Suprapubic skin (tissue), 4 donors: Measurements from ENCODE around the gene ATG2B. TPM values are rescaled to one million over a fixed set of nuclear protein-coding genes. Genes with fewer than 3 reads are reported as not detected.
A peak's percentile ranks its signal among the peaks of the same experiment; 100 is the strongest.

Experiments
- DNase-seq, 2 donors: peaks; one replicate each; pipeline ENCODE4 v3.0.0-alpha.2; 2019; ENCODE audit warnings: low spot score in 2 of 2
- H3K27ac ChIP-seq: fragments of 200-600 bp; sonication (generic); one replicate; pipeline ENCODE4 v1.5.1; 2019
- H3K27me3 ChIP-seq: fragments of 200-600 bp; sonication (generic); one replicate; pipeline ENCODE4 v1.5.1; 2019
- H3K36me3 ChIP-seq: fragments of 200-600 bp; sonication (generic); one replicate; pipeline ENCODE4 v1.5.1; 2019
- H3K4me1 ChIP-seq: fragments of 200-600 bp; sonication (generic); one replicate; pipeline ENCODE4 v1.5.1; 2019
- H3K4me3 ChIP-seq: fragments of 200-600 bp; sonication (generic); one replicate; pipeline ENCODE4 v1.5.1; 2019; ENCODE audit warnings: mild to moderate bottlenecking
- H3K9me3 ChIP-seq: fragments of 200-600 bp; sonication (generic); one replicate; pipeline ENCODE4 v1.5.1; 2019
- CTCF ChIP-seq, 2 donors: fragments of 200-600 bp in 1 of 2; fragments of 450-650 bp in 1 of 2; sonication (generic) in 1 of 2; IDR thresholded peaks; one replicate each; pipeline ENCODE4 v1.5.1; 2016 to 2019; ENCODE audit warnings: antibody characterized with exemption in 2 of 2, mild to moderate bottlenecking in 1 of 2, moderate library complexity in 1 of 2
- EP300 ChIP-seq: sonication (generic); formaldehyde crosslinking; IDR thresholded peaks from one replicate; pipeline ENCODE4 v1.6.1; 2017; ENCODE audit warnings: antibody characterized with exemption
- POLR2A ChIP-seq, 2 donors: fragments of 450-650 bp; IDR thresholded peaks; one replicate each; pipeline ENCODE4 v1.6.1; 2017; ENCODE audit warnings: antibody characterized with exemption in 2 of 2, mild to moderate bottlenecking in 2 of 2, moderate library complexity in 2 of 2
- POLR2AphosphoS5 ChIP-seq, 3 donors: sonication (generic); formaldehyde crosslinking; IDR thresholded peaks; one replicate each; pipeline ENCODE4 v1.6.1; 2017; ENCODE audit warnings: antibody characterized with exemption in 3 of 3
- WGBS: methylation state at CpG from one replicate; pipeline ENCODE4 v1.1.5; 2018; 5-methylcytosine and 5-hydroxymethylcytosine counted together
- total RNA-seq, 4 donors: library from RNA; depleted of rRNA; stranded (reverse); fragments of >200 nt; gene quantifications; one replicate each; pipeline ENCODE4 v1.1.0, GENCODE V29; 2016

ATG2B gene
- total RNA-seq, 4 donors from 2014 or later: 24.6 to 103 (median 42.8) TPM

- WGBS: 0% methylated on average over 1 of the region's 3 CpGs
- H3K27me3 ChIP-seq: no peaks in the 10 kb centered on the region
- H3K27ac ChIP-seq: no peak overlapping the region
- no peaks in the 10 kb centered on the region for H3K36me3 ChIP-seq
- TF ChIP-seq EP300 (no peak), POLR2AphosphoS5 (IDR thresholded peaks at IDR 0.05) (peak in 1 of 3 donors; percentile 22)
- no peak overlapping the region for H3K4me3 ChIP-seq
- no peaks in the 10 kb centered on the region for H3K9me3 ChIP-seq
- H3K4me1 ChIP-seq: peaks cover 39% of the 10 kb centered on the region
- DNase-seq: peak in 1 of 2 donors; percentile 82
These were observed 95.8 kb downstream of the ATG2B start for GRCh38 chr14:96267336-96267735.

GRCh38 chr14:96265383-96266095, 97.6 kb downstream of the ATG2B start:
- TF ChIP-seq EP300: no peak
- no peak for TF ChIP-seq CTCF (IDR thresholded peaks at IDR 0.05)
- no peak for TF ChIP-seq POLR2AphosphoS5 (IDR thresholded peaks at IDR 0.05)
- TF ChIP-seq POLR2A (IDR thresholded peaks at IDR 0.05): no peak
- no peak overlapping the region for H3K4me3 ChIP-seq
- no peaks in the 10 kb centered on the region for H3K9me3 ChIP-seq
- WGBS: 67% methylated on average over 16 of the region's 16 CpGs
- no peaks in the 10 kb centered on the region for H3K27me3 ChIP-seq
- DNase-seq: no peak
- H3K27ac ChIP-seq: no peak overlapping the region
- H3K36me3 ChIP-seq: no peaks in the 10 kb centered on the region
- H3K4me1 ChIP-seq: peaks cover 33% of the 10 kb centered on the region

GRCh38 chr14:96264853-96265252, 98.3 kb downstream of the ATG2B start:
- WGBS: 78% methylated on average over 3 of the region's 3 CpGs
- no peak overlapping the region for H3K4me3 ChIP-seq
- TF ChIP-seq EP300 (no peak), POLR2AphosphoS5 (IDR thresholded peaks at IDR 0.05) (no peak), POLR2A (IDR thresholded peaks at IDR 0.05) (no peak), CTCF (IDR thresholded peaks at IDR 0.05) (no peak)
- no peaks in the 10 kb centered on the region for H3K36me3 ChIP-seq
- H3K4me1 ChIP-seq: peaks cover 29% of the 10 kb centered on the region
- no peaks in the 10 kb centered on the region for H3K27me3 ChIP-seq
- no peak overlapping the region for H3K27ac ChIP-seq
- no peaks in the 10 kb centered on the region for H3K9me3 ChIP-seq
- DNase-seq: no peak

- 91% methylated on average over 14 of the region's 14 CpGs for WGBS
- Histone ChIP-seq H3K27me3 (no peaks in the 10 kb centered on the region), H3K36me3 (no peaks in the 10 kb centered on the region), H3K9me3 (no peaks in the 10 kb centered on the region), H3K4me1 (peaks cover 22% of the 10 kb centered on the region), H3K4me3 (no peak overlapping the region), H3K27ac (no peak overlapping the region)
- TF ChIP-seq POLR2A (IDR thresholded peaks at IDR 0.05) (no peak), EP300 (no peak)
- DNase-seq: no peak
These were observed 99.0 kb downstream of the ATG2B start for GRCh38 chr14:96264200-96264553.

- H3K27me3 ChIP-seq: no peaks in the 10 kb centered on the region
- H3K36me3 ChIP-seq: no peaks in the 10 kb centered on the region
- peaks cover 16% of the 10 kb centered on the region for H3K4me1 ChIP-seq
- H3K27ac ChIP-seq: no peak overlapping the region
- 79% methylated on average over 19 of the region's 20 CpGs for WGBS
- no peak for DNase-seq
- H3K9me3 ChIP-seq: no peaks in the 10 kb centered on the region
- TF ChIP-seq POLR2AphosphoS5 (IDR thresholded peaks at IDR 0.05): no peak
- TF ChIP-seq EP300: no peak
- TF ChIP-seq CTCF (IDR thresholded peaks at IDR 0.05): no peak
- TF ChIP-seq POLR2A (IDR thresholded peaks at IDR 0.05): no peak
- H3K4me3 ChIP-seq: no peak overlapping the region
These were observed 99.6 kb downstream of the ATG2B start for GRCh38 chr14:96263347-96264199.
